ENCODE results near the gene GPC1. TPM values are rescaled to one million over a fixed set of nuclear protein-coding genes. Genes with fewer than 3 reads are reported as not detected.
A peak's percentile ranks its signal among the peaks of the same experiment; 100 is the strongest.

Gene GPC1
- total and polyA plus RNA-seq, 3 experiments from 2014 or later: 0.17 to 2.4 (median 1.9) TPM

- Histone ChIP-seq H3K9me3 (ENCODE audit: low read length) (no peaks in the 10 kb centered on the region), H3K27ac (ENCODE audit: low read depth, low read length) (no peak overlapping the region), H3K4me3 (ENCODE audit: low read length) (no peak overlapping the region), H3K4me1 (ENCODE audit: insufficient read depth, low read length) (peaks cover under 1% of the 10 kb centered on the region), H3K27me3 (ENCODE audit: insufficient read depth, low read length, poor library complexity, severe bottlenecking) (no peaks in the 10 kb centered on the region), H3K36me3 (ENCODE audit: insufficient read depth, low read length) (no peaks in the 10 kb centered on the region)
- ChIA-PET CTCF (no interaction called here), POLR2A (no interaction called here)
- Mint-ChIP-seq H3K27ac (no peak overlapping the region), H3K36me3 (no peaks in the 10 kb centered on the region), H3K9me3 (peaks cover 0 to 2% (median 2%) of the 10 kb centered on the region in 5 donors), H3K27me3 (peaks cover 18 to 35% of the 10 kb centered on the region in 2 donors), H3K4me3 (no peak overlapping the region), H3K4me1 (peaks cover 0 to 2% (median 0%) of the 10 kb centered on the region in 3 donors)
- peak in 1 of 5 donors; percentile 20 for DNase-seq
Measured at GRCh38 chr2:240429341-240429871, 6.1 kb upstream of the GPC1 start.

GRCh38 chr2:240429872-240430491, 5.5 kb upstream of the GPC1 start:
- H3K9me3 ChIP-seq (ENCODE audit: low read length): no peaks in the 10 kb centered on the region
- Mint-ChIP-seq H3K4me3 (no peak overlapping the region), H3K27ac (no peak overlapping the region), H3K9me3 (peaks cover 0 to 2% (median 2%) of the 10 kb centered on the region in 5 donors), H3K4me1 (peaks cover 4% of the 10 kb centered on the region in 3 donors), H3K27me3 (peaks cover 19 to 34% of the 10 kb centered on the region in 2 donors), H3K36me3 (no peaks in the 10 kb centered on the region)
- no peaks in the 10 kb centered on the region for H3K36me3 ChIP-seq (ENCODE audit: insufficient read depth, low read length)
- POLR2A ChIA-PET: no interaction called here
- DNase-seq: peak in 2 of 5 donors; percentile 0 to 35
- CTCF ChIA-PET: no interaction called here
- no peak overlapping the region for H3K4me3 ChIP-seq (ENCODE audit: low read length)
- no peaks in the 10 kb centered on the region for H3K27me3 ChIP-seq (ENCODE audit: insufficient read depth, low read length, poor library complexity, severe bottlenecking)
- H3K27ac ChIP-seq (ENCODE audit: low read depth, low read length): no peak overlapping the region
- H3K4me1 ChIP-seq (ENCODE audit: insufficient read depth, low read length): peaks cover 6% of the 10 kb centered on the region

- Mint-ChIP-seq H3K9me3 (peaks cover 0 to 2% (median 2%) of the 10 kb centered on the region in 5 donors), H3K4me3 (no peak overlapping the region), H3K4me1 (peaks cover 4% of the 10 kb centered on the region in 3 donors), H3K36me3 (no peaks in the 10 kb centered on the region), H3K27ac (no peak overlapping the region), H3K27me3 (peaks cover 17 to 29% of the 10 kb centered on the region in 2 donors)
- no peaks in the 10 kb centered on the region for H3K9me3 ChIP-seq (ENCODE audit: low read length)
- H3K27ac ChIP-seq (ENCODE audit: low read depth, low read length): no peak overlapping the region
- no peak overlapping the region for H3K4me3 ChIP-seq (ENCODE audit: low read length)
- peak in 2 of 5 donors; percentile 0 to 43 for DNase-seq
- ChIA-PET POLR2A (no interaction called here), CTCF (interaction anchor here (0.8 to 1.1 kb wide), 2 partner anchors 9 to 198 kb away, joined by 3 read pairs; no protein-coding TSS in a partner anchor)
- H3K27me3 ChIP-seq (ENCODE audit: insufficient read depth, low read length, poor library complexity, severe bottlenecking): no peaks in the 10 kb centered on the region
- H3K4me1 ChIP-seq (ENCODE audit: insufficient read depth, low read length): peaks cover 6% of the 10 kb centered on the region
- no peaks in the 10 kb centered on the region for H3K36me3 ChIP-seq (ENCODE audit: insufficient read depth, low read length)
Measured at GRCh38 chr2:240430595-240430994, 4.9 kb upstream of the GPC1 start.

GRCh38 chr2:240431271-240431660, 4.2 kb upstream of the GPC1 start:
- Mint-ChIP-seq H3K27ac (no peak overlapping the region), H3K36me3 (no peaks in the 10 kb centered on the region), H3K4me1 (peaks cover 4% of the 10 kb centered on the region in 3 donors), H3K9me3 (peaks cover 0 to 2% (median 0%) of the 10 kb centered on the region in 5 donors), H3K4me3 (no peak overlapping the region), H3K27me3 (peaks cover 12 to 23% of the 10 kb centered on the region in 2 donors)
- Histone ChIP-seq H3K36me3 (ENCODE audit: insufficient read depth, low read length) (no peaks in the 10 kb centered on the region), H3K27ac (ENCODE audit: low read depth, low read length) (no peak overlapping the region), H3K4me1 (ENCODE audit: insufficient read depth, low read length) (peaks cover 6% of the 10 kb centered on the region), H3K9me3 (ENCODE audit: low read length) (no peaks in the 10 kb centered on the region), H3K4me3 (ENCODE audit: low read length) (no peak overlapping the region), H3K27me3 (ENCODE audit: insufficient read depth, low read length, poor library complexity, severe bottlenecking) (no peaks in the 10 kb centered on the region)
- POLR2A ChIA-PET: no interaction called here
- CTCF ChIA-PET: interaction anchor here (0.8 to 1.1 kb wide), 2 partner anchors 8 to 198 kb away, joined by 3 read pairs; no protein-coding TSS in a partner anchor
- peak in 1 of 5 donors; percentile 14 for DNase-seq

GRCh38 chr2:240431661-240432424, 3.6 kb upstream of the GPC1 start:
- Mint-ChIP-seq H3K27me3 (peaks cover 13 to 19% of the 10 kb centered on the region in 2 donors), H3K9me3 (peaks cover 0 to 2% (median 0%) of the 10 kb centered on the region in 5 donors), H3K4me3 (peak overlapping the region in 3 of 7 donors; percentile 31 to 70 (median 50)), H3K4me1 (peaks cover 4 to 9% (median 4%) of the 10 kb centered on the region in 3 donors), H3K36me3 (no peaks in the 10 kb centered on the region), H3K27ac (no peak overlapping the region)
- H3K27ac ChIP-seq (ENCODE audit: low read depth, low read length): no peak overlapping the region
- peaks cover 11% of the 10 kb centered on the region for H3K4me1 ChIP-seq (ENCODE audit: insufficient read depth, low read length)
- H3K36me3 ChIP-seq (ENCODE audit: insufficient read depth, low read length): no peaks in the 10 kb centered on the region
- no peak overlapping the region for H3K4me3 ChIP-seq (ENCODE audit: low read length)
- ChIA-PET CTCF (interaction anchor here (0.8 to 1.1 kb wide), 2 partner anchors 8 to 199 kb away, joined by 3 read pairs; no protein-coding TSS in a partner anchor), POLR2A (no interaction called here)
- H3K9me3 ChIP-seq (ENCODE audit: low read length): no peaks in the 10 kb centered on the region
- DNase-seq: peak in 2 of 5 donors; percentile 0 to 36
- H3K27me3 ChIP-seq (ENCODE audit: insufficient read depth, low read length, poor library complexity, severe bottlenecking): peaks cover 5% of the 10 kb centered on the region

- DNase-seq: no peak
- peaks cover 11% of the 10 kb centered on the region for H3K27me3 ChIP-seq (ENCODE audit: insufficient read depth, low read length, poor library complexity, severe bottlenecking)
- Mint-ChIP-seq H3K4me3 (peak overlapping the region in 1 of 7 donors; percentile 82), H3K4me1 (peaks cover 4 to 10% (median 4%) of the 10 kb centered on the region in 3 donors), H3K27ac (no peak overlapping the region), H3K9me3 (peaks cover 0 to 2% (median 0%) of the 10 kb centered on the region in 5 donors), H3K27me3 (peaks cover 14 to 19% of the 10 kb centered on the region in 2 donors), H3K36me3 (no peaks in the 10 kb centered on the region)
- POLR2A ChIA-PET: no interaction called here
- no peak overlapping the region for H3K4me3 ChIP-seq (ENCODE audit: low read length)
- H3K4me1 ChIP-seq (ENCODE audit: insufficient read depth, low read length): peaks cover 12% of the 10 kb centered on the region
- H3K27ac ChIP-seq (ENCODE audit: low read depth, low read length): no peak overlapping the region
- CTCF ChIA-PET: no interaction called here
- H3K9me3 ChIP-seq (ENCODE audit: low read length): no peaks in the 10 kb centered on the region
- H3K36me3 ChIP-seq (ENCODE audit: insufficient read depth, low read length): no peaks in the 10 kb centered on the region
Measured at GRCh38 chr2:240432430-240432819, 3.0 kb upstream of the GPC1 start.

GRCh38 chr2:240432820-240433801, 2.4 kb upstream of the GPC1 start:
- no peaks in the 10 kb centered on the region for H3K36me3 ChIP-seq (ENCODE audit: insufficient read depth, low read length)
- H3K4me1 ChIP-seq (ENCODE audit: insufficient read depth, low read length): peaks cover 12% of the 10 kb centered on the region
- Mint-ChIP-seq H3K4me3 (peak overlapping the region; percentile 26 to 85 (median 67)), H3K9me3 (peaks cover 0 to 2% (median 0%) of the 10 kb centered on the region in 5 donors), H3K4me1 (peaks cover 4 to 16% (median 4%) of the 10 kb centered on the region in 3 donors), H3K36me3 (no peaks in the 10 kb centered on the region), H3K27me3 (peaks cover 21 to 22% of the 10 kb centered on the region in 2 donors), H3K27ac (no peak overlapping the region)
- peak in 1 of 5 donors; percentile 48 for DNase-seq
- no peaks in the 10 kb centered on the region for H3K9me3 ChIP-seq (ENCODE audit: low read length)
- peaks cover 17% of the 10 kb centered on the region for H3K27me3 ChIP-seq (ENCODE audit: insufficient read depth, low read length, poor library complexity, severe bottlenecking)
- H3K27ac ChIP-seq (ENCODE audit: low read depth, low read length): no peak overlapping the region
- ChIA-PET POLR2A (no interaction called here), CTCF (no interaction called here)
- no peak overlapping the region for H3K4me3 ChIP-seq (ENCODE audit: low read length)
